ENCODE measurements around the gene SLC4A5.

The SLC4A5 gene

GRCh38 chr2:74343316-74343715, at the start of gene SLC4A5:
SLC4A5 (minus strand) TSS chr2:74343416; CDS start chr2:74315023, 28,393 bp downstream.
- DNase-seq: no peak

- DNase-seq: no peak
Observed at GRCh38 chr2:74392449-74392743, 49.2 kb upstream of the SLC4A5 start.

GRCh38 chr2:74391580-74392448, 48.6 kb upstream of the SLC4A5 start:
- DNase-seq: no peak

- no peak for DNase-seq
Observed at GRCh38 chr2:74391209-74391579, 48.0 kb upstream of the SLC4A5 start.

GRCh38 chr2:74390606-74391005, 47.4 kb upstream of the SLC4A5 start:
- DNase-seq: no peak

GRCh38 chr2:74387346-74387745, 44.1 kb upstream of the SLC4A5 start:
- no peak for DNase-seq

- DNase-seq: no peak
Observed at GRCh38 chr2:74385396-74385795, 42.2 kb upstream of the SLC4A5 start.

GRCh38 chr2:74384051-74384450, 40.8 kb upstream of the SLC4A5 start:
- no peak for DNase-seq

GRCh38 chr2:74383254-74383653, 40.0 kb upstream of the SLC4A5 start:
- DNase-seq: no peak

- no peak for DNase-seq
Observed at GRCh38 chr2:74381751-74382150, 38.5 kb upstream of the SLC4A5 start.

GRCh38 chr2:74379851-74380789, 36.9 kb upstream of the SLC4A5 start, which contains the start of gene DCTN1:
DCTN1 (minus strand) TSS chr2:74380311; CDS start chr2:74380037, 274 bp downstream.
- peak; percentile 60 for DNase-seq

GRCh38 chr2:74378007-74378406, 34.8 kb upstream of the SLC4A5 start:
- no peak for DNase-seq

- no peak for DNase-seq
Observed at GRCh38 chr2:74375838-74376237, 32.6 kb upstream of the SLC4A5 start.

GRCh38 chr2:74374509-74375205, 31.4 kb upstream of the SLC4A5 start:
- no peak for DNase-seq

- DNase-seq: no peak
Observed at GRCh38 chr2:74373985-74374384, 30.8 kb upstream of the SLC4A5 start.

GRCh38 chr2:74373221-74373676, 30.0 kb upstream of the SLC4A5 start:
- no peak for DNase-seq

- DNase-seq: no peak
Observed at GRCh38 chr2:74372674-74373073, 29.5 kb upstream of the SLC4A5 start.

GRCh38 chr2:74371421-74371820, 28.2 kb upstream of the SLC4A5 start:
- no peak for DNase-seq

- no peak for DNase-seq
Observed at GRCh38 chr2:74369976-74370375, 26.8 kb upstream of the SLC4A5 start.

GRCh38 chr2:74368499-74368898, 25.3 kb upstream of the SLC4A5 start:
- DNase-seq: no peak

- DNase-seq: no peak
Observed at GRCh38 chr2:74367789-74368188, 24.6 kb upstream of the SLC4A5 start.

GRCh38 chr2:74366036-74366435, 22.8 kb upstream of the SLC4A5 start:
- no peak for DNase-seq

Data from 8988T (cell line).